DOHH2 (cell line): ENCODE results near the gene HK1.

ENCODE experiments used
- H3F3A ChIP-seq: fragments of 200-600 bp; sonication (generic), shearing (Covaris generic); 2 replicates; pipeline ENCODE4 v1.6.0; 2016; ENCODE audit warnings: antibody characterized with exemption, mild to moderate bottlenecking; ENCODE audit not compliant: control insufficient read depth, insufficient read depth
- H3K27ac ChIP-seq: fragments of 200-600 bp; sonication (generic); 2 replicates; pipeline ENCODE4 v1.5.1; 2014; ENCODE audit warnings: low read depth, mild to moderate bottlenecking, low read length, moderate library complexity
- H3K27me3 ChIP-seq: fragments of 200-600 bp; sonication (generic); 2 replicates; pipeline ENCODE4 v1.6.1; 2014; ENCODE audit warnings: mild to moderate bottlenecking, low read length, mixed read lengths; ENCODE audit not compliant: control insufficient read depth
- H3K36me3 ChIP-seq: fragments of 200-600 bp; sonication (generic); 2 replicates; pipeline ENCODE4 v1.6.1; 2014; ENCODE audit warnings: mild to moderate bottlenecking, low read length, moderate library complexity, mixed read lengths; ENCODE audit not compliant: control insufficient read depth
- H3K4me1 ChIP-seq: fragments of 200-600 bp; sonication (generic); 2 replicates; pipeline ENCODE4 v1.6.1; 2014; ENCODE audit warnings: mild to moderate bottlenecking, low read length, mixed read lengths; ENCODE audit not compliant: control insufficient read depth
- H3K4me2 ChIP-seq: fragments of 200-600 bp; sonication (generic); 2 replicates; pipeline ENCODE4 v1.6.0; 2014; ENCODE audit warnings: mild to moderate bottlenecking, low read length, moderate library complexity
- H3K4me3 ChIP-seq: fragments of 200-600 bp; sonication (generic); 2 replicates; pipeline ENCODE4 v1.5.1; 2014; ENCODE audit warnings: mild to moderate bottlenecking, low read length, mixed read lengths
- H3K79me2 ChIP-seq: fragments of 200-600 bp; sonication (generic); 2 replicates; pipeline ENCODE4 v1.6.1; 2014; ENCODE audit warnings: mild to moderate bottlenecking, low read length, mixed read lengths; ENCODE audit not compliant: control insufficient read depth
- H3K9me2 ChIP-seq: fragments of 200-600 bp; sonication (generic); replicated peaks from 2 replicates; pipeline ENCODE4 v1.6.1; 2014; ENCODE audit warnings: mild to moderate bottlenecking, low read length, mixed read lengths; ENCODE audit not compliant: control insufficient read depth
- H3K9me3 ChIP-seq: fragments of 200-600 bp; sonication (generic); 2 replicates; pipeline ENCODE4 v1.6.1; 2014; ENCODE audit warnings: antibody characterized with exemption, low read length, mixed read lengths; ENCODE audit not compliant: control insufficient read depth, insufficient read depth
- H4K20me1 ChIP-seq: fragments of 200-600 bp; sonication (generic); 2 replicates; pipeline ENCODE4 v1.6.0; 2014; ENCODE audit warnings: low read depth, mild to moderate bottlenecking, antibody characterized with exemption, low read length, moderate library complexity; ENCODE audit not compliant: control insufficient read depth, insufficient read depth
- CTCF ChIP-seq: fragments of 200-600 bp; sonication (generic); IDR thresholded peaks from one replicate; pipeline ENCODE4 v1.5.1; 2014; ENCODE audit warnings: antibody characterized with exemption, mild to moderate bottlenecking, low read depth, low read length; ENCODE audit not compliant: poor library complexity, severe bottlenecking
- EZH2phosphoT487 ChIP-seq: fragments of 200-600 bp; sonication (generic); IDR thresholded peaks from 2 replicates; pipeline ENCODE4 v1.6.1; 2017; ENCODE audit warnings: borderline replicate concordance, mild to moderate bottlenecking, antibody characterized with exemption, low read length, moderate library complexity, mixed read lengths

The HK1 gene

GRCh38 chr10:69406816-69407580 lies 128.7 kb downstream of the HK1 start:
- TF ChIP-seq EZH2phosphoT487 (no peak), CTCF (no peak)
- Histone ChIP-seq H3K4me2 (no peak overlapping the region), H3K27ac (no peak overlapping the region), H3K9me3 (no peaks in the 10 kb centered on the region), H3K36me3 (no peaks in the 10 kb centered on the region), H3K9me2 (no peaks in the 10 kb centered on the region), H3K79me2 (no peaks in the 10 kb centered on the region), H3K4me1 (peaks cover 22% of the 10 kb centered on the region), H3K4me3 (no peak overlapping the region), H3F3A (no peaks in the 10 kb centered on the region), H3K27me3 (no peaks in the 10 kb centered on the region), H4K20me1 (no peaks in the 10 kb centered on the region)

- Histone ChIP-seq H3K36me3 (no peaks in the 10 kb centered on the region), H3K27ac (no peak overlapping the region), H3K9me3 (no peaks in the 10 kb centered on the region), H3K79me2 (no peaks in the 10 kb centered on the region), H3F3A (no peaks in the 10 kb centered on the region), H3K4me3 (peak overlapping the region; percentile 58), H3K4me1 (peaks cover 22% of the 10 kb centered on the region), H4K20me1 (no peaks in the 10 kb centered on the region), H3K4me2 (peak overlapping the region; percentile 63), H3K27me3 (no peaks in the 10 kb centered on the region), H3K9me2 (no peaks in the 10 kb centered on the region)
- TF ChIP-seq CTCF (peak; percentile 75), EZH2phosphoT487 (no peak)
Observed at GRCh38 chr10:69407621-69408301, 129.5 kb downstream of the HK1 start.

GRCh38 chr10:69408318-69409175 lies 130.3 kb downstream of the HK1 start:
- Histone ChIP-seq H3K27me3 (no peaks in the 10 kb centered on the region), H3K4me2 (peak overlapping the region; percentile 63), H3K9me2 (no peaks in the 10 kb centered on the region), H3K4me3 (peak overlapping the region; percentile 61), H3K27ac (no peak overlapping the region), H4K20me1 (no peaks in the 10 kb centered on the region), H3K4me1 (peaks cover 22% of the 10 kb centered on the region), H3K79me2 (no peaks in the 10 kb centered on the region), H3K36me3 (no peaks in the 10 kb centered on the region), H3K9me3 (no peaks in the 10 kb centered on the region), H3F3A (no peaks in the 10 kb centered on the region)
- TF ChIP-seq EZH2phosphoT487 (no peak), CTCF (no peak)
